ENCODE measurements around the gene FZD10.

Gene FZD10

GRCh38 chr12:130133851-130134562 is 28.3 kb upstream of the FZD10 start:
- DNase-seq: no peak

GRCh38 chr12:130134563-130134915 is 27.7 kb upstream of the FZD10 start:
- no peak for DNase-seq

GRCh38 chr12:130136509-130137039 is 25.7 kb upstream of the FZD10 start:
- no peak for DNase-seq

GRCh38 chr12:130137040-130138018 is 24.9 kb upstream of the FZD10 start:
- no peak for DNase-seq

- no peak for DNase-seq
These were observed 23.8 kb upstream of the FZD10 start for GRCh38 chr12:130138478-130138877.

GRCh38 chr12:130139567-130140421 is 22.5 kb upstream of the FZD10 start:
- DNase-seq: no peak

- no peak for DNase-seq
These were observed 21.2 kb upstream of the FZD10 start for GRCh38 chr12:130141105-130141504.

GRCh38 chr12:130141901-130142683 is 20.2 kb upstream of the FZD10 start:
- no peak for DNase-seq

- DNase-seq: no peak
These were observed 19.5 kb upstream of the FZD10 start for GRCh38 chr12:130142736-130143135.

GRCh38 chr12:130143136-130143535 is 19.1 kb upstream of the FZD10 start:
- no peak for DNase-seq

- DNase-seq: no peak
These were observed 18.0 kb upstream of the FZD10 start for GRCh38 chr12:130144256-130144655.

- DNase-seq: no peak
These were observed 16.5 kb upstream of the FZD10 start for GRCh38 chr12:130145731-130146130.

GRCh38 chr12:130146176-130146931 is 15.9 kb upstream of the FZD10 start:
- no peak for DNase-seq

GRCh38 chr12:130147875-130148596 is 14.2 kb upstream of the FZD10 start:
- DNase-seq: no peak

- DNase-seq: no peak
These were observed 10.4 kb upstream of the FZD10 start for GRCh38 chr12:130151846-130152245.

- DNase-seq: no peak
These were observed 9.9 kb upstream of the FZD10 start for GRCh38 chr12:130152386-130152785.

- DNase-seq: no peak
These were observed 8.5 kb upstream of the FZD10 start for GRCh38 chr12:130153803-130154202.

- DNase-seq: no peak
These were observed 7.8 kb upstream of the FZD10 start for GRCh38 chr12:130154276-130155070.

GRCh38 chr12:130155416-130156073 is 6.7 kb upstream of the FZD10 start:
- DNase-seq: no peak

Measured in activated naive CD4-positive, alpha-beta T cell (primary cell).